Transverse colon (tissue), 4 donors: ENCODE measurements around the gene TMEM255B. TPM values are rescaled to one million over a fixed set of nuclear protein-coding genes. Genes with fewer than 3 reads are reported as not detected.
A peak's percentile ranks its signal among the peaks of the same experiment; 100 is the strongest.

Experiments used
- DNase-seq: peaks from one replicate; pipeline ENCODE4 v3.0.0-alpha.2; 2019
- H3K27ac ChIP-seq, 4 donors: fragments of 200-600 bp; sonication (generic); 2 replicates each; pipeline ENCODE4 v1.5.1; 2016 to 2018; ENCODE audit warnings: inconsistent platforms in 4 of 4
- H3K27me3 ChIP-seq: fragments of 200-600 bp; sonication (generic); 2 replicates; pipeline ENCODE4 v1.5.1; 2017; ENCODE audit warnings: inconsistent platforms
- H3K36me3 ChIP-seq, 4 donors: fragments of 200-600 bp; sonication (generic); 2 replicates each; pipeline ENCODE4 v1.5.1; 2017 to 2019; ENCODE audit warnings: inconsistent platforms in 4 of 4
- H3K4me1 ChIP-seq, 4 donors: fragments of 200-600 bp; sonication (generic); 2 replicates each; pipeline ENCODE4 v1.5.1; 2017 to 2020; ENCODE audit warnings: inconsistent platforms in 4 of 4
- H3K4me3 ChIP-seq, 4 donors: fragments of 200-600 bp; sonication (generic); 1 replicate in 1 of 4; 2 replicates in 3 of 4; pipeline versions ENCODE4 v1.5.1 to v1.6.1; 2017 to 2019; ENCODE audit warnings: inconsistent platforms in 4 of 4
- H3K9me3 ChIP-seq, 2 donors: fragments of 200-600 bp; sonication (generic); 2 replicates each; pipeline ENCODE4 v1.5.1; 2017 to 2019; ENCODE audit warnings: inconsistent platforms in 2 of 2
- EP300 ChIP-seq: sonication (generic); formaldehyde crosslinking; IDR thresholded peaks from one replicate; pipeline ENCODE4 v1.6.1; 2017; ENCODE audit warnings: antibody characterized with exemption, low read depth
- POLR2A ChIP-seq: fragments of 450-650 bp; IDR thresholded peaks from one replicate; pipeline ENCODE4 v1.6.1; 2016; ENCODE audit warnings: antibody characterized with exemption, mild to moderate bottlenecking, moderate library complexity
- POLR2AphosphoS5 ChIP-seq, 3 donors: sonication (generic); formaldehyde crosslinking; IDR thresholded peaks; one replicate each; pipeline ENCODE4 v1.6.1; 2016; ENCODE audit warnings: antibody characterized with exemption in 3 of 3
- WGBS, 2 donors: methylation state at CpG; one replicate each; pipeline ENCODE4 v1.1.5; 2018; ENCODE audit warnings: low coverage in 1 of 2; 5-methylcytosine and 5-hydroxymethylcytosine counted together
- in situ Hi-C, 4 donors: fragments of 200-750 bp; cut with MboI; loops; one replicate each; pipeline versions ENCODE4 v1.15.0 to v1.15.1; 2017; ENCODE audit warnings: low sequenced_read_pairs in 3 of 4, low pct_ligation_motif_present in 1 of 4, low pct_unique_long_range_greater_than_20kb in 1 of 4
- intact Hi-C: fragments of 100-400 bp; cut with DNase I; formaldehyde crosslinking; loops from one replicate; pipeline ENCODE4 v1.15.1; 2023; ENCODE audit warnings: low total_unique reads
- total RNA-seq, 4 donors: library from RNA; depleted of rRNA; stranded (reverse); fragments of >200 nt; gene quantifications; one replicate each; pipeline ENCODE4 v1.1.0, GENCODE V29; 2016
- TF ChIP-seq, protein P1 (sequence below), 5 experiments: fragments of 200-600 bp in 3 of 5; fragments of 450-650 bp in 2 of 5; sonication (generic) in 3 of 5; IDR thresholded peaks; 1 replicate in 2 of 5; 2 replicates in 3 of 5; pipeline ENCODE4 v1.5.1; 2016 to 2017; ENCODE audit warnings: antibody characterized with exemption in 5 of 5, inconsistent platforms in 3 of 5, mild to moderate bottlenecking in 2 of 5, moderate library complexity in 1 of 5

TMEM255B gene
- total RNA-seq, 4 donors from 2014 or later = 0.79 to 27.7 (median 9.4) TPM

DNA sequence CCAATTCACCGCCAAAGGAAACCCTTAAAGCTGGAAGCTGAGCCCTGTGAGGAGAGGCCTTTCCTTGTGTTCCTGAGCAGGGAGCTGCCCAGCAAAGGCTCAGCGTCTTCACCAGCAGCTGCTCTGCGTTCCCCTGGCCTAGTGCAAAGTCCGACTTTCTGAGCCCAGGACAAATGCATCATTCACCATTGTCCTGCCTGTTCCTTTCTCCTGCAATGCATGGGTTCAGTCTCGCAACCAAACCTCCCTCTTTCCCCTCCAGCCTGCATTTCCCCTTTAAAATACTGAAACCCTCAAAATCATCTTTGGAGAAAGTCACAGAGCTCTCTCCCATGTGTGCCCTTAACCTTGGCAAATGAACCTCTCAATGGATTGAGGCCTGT, 12.9 kb upstream of the TMEM255B start:
- Histone ChIP-seq H3K9me3 (no peaks in the 10 kb centered on the region), H3K27me3 (no peaks in the 10 kb centered on the region), H3K27ac (no peak overlapping the region), H3K4me3 (no peak overlapping the region), H3K4me1 (peaks cover 0 to 18% (median 12%) of the 10 kb centered on the region in 4 donors), H3K36me3 (no peaks in the 10 kb centered on the region)
- DNase-seq = peak; percentile 52
- intact Hi-C loops (no loop called here), in situ Hi-C loops (no loop called here)
- TF ChIP-seq POLR2A (no peak), POLR2AphosphoS5 (IDR thresholded peaks at IDR 0.05) (no peak), EP300 (no peak)
- TF ChIP-seq, protein P1, sequence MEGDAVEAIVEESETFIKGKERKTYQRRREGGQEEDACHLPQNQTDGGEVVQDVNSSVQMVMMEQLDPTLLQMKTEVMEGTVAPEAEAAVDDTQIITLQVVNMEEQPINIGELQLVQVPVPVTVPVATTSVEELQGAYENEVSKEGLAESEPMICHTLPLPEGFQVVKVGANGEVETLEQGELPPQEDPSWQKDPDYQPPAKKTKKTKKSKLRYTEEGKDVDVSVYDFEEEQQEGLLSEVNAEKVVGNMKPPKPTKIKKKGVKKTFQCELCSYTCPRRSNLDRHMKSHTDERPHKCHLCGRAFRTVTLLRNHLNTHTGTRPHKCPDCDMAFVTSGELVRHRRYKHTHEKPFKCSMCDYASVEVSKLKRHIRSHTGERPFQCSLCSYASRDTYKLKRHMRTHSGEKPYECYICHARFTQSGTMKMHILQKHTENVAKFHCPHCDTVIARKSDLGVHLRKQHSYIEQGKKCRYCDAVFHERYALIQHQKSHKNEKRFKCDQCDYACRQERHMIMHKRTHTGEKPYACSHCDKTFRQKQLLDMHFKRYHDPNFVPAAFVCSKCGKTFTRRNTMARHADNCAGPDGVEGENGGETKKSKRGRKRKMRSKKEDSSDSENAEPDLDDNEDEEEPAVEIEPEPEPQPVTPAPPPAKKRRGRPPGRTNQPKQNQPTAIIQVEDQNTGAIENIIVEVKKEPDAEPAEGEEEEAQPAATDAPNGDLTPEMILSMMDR (IDR thresholded peaks at IDR 0.05) = no peak
- WGBS, 2 donors = 17 to 52% methylated on average over 1 to 5 of the region's 5 CpGs

DNA sequence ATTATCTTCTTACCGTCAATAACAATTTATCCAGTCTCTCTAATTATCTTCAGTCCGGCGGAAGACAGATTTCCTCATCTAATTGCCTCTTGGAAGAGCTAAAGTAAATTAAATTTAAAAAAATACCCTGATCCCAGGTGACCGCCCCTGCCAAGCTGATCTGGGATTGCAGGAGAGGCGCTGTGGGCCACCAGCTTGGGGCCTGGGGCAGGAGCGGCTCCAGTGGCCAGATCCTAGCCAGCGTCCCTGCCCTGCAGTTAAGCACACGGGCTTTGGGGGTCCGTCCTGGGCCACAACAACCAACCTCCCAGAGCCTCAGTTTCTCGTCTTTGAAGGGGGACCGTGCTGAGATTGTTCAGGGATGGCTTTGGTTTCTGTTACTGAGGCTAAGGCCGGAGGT, 12.4 kb upstream of the TMEM255B start:
- no peaks in the 10 kb centered on the region for H3K36me3 ChIP-seq
- TF ChIP-seq POLR2AphosphoS5 (IDR thresholded peaks at IDR 0.05) = no peak
- no peak for TF ChIP-seq POLR2A
- TF ChIP-seq EP300 = no peak
- TF ChIP-seq, protein P1 (IDR thresholded peaks at IDR 0.05) = no peak
- peaks cover 0 to 18% (median 12%) of the 10 kb centered on the region in 4 donors for H3K4me1 ChIP-seq
- DNase-seq = no peak
- in situ Hi-C loops = no loop called here
- H3K9me3 ChIP-seq = no peaks in the 10 kb centered on the region
- 70 to 89% methylated on average over 2 to 12 of the region's 12 CpGs for WGBS, 2 donors
- H3K4me3 ChIP-seq = no peak overlapping the region
- intact Hi-C loops = no loop called here
- H3K27me3 ChIP-seq = no peaks in the 10 kb centered on the region
- no peak overlapping the region for H3K27ac ChIP-seq

DNA sequence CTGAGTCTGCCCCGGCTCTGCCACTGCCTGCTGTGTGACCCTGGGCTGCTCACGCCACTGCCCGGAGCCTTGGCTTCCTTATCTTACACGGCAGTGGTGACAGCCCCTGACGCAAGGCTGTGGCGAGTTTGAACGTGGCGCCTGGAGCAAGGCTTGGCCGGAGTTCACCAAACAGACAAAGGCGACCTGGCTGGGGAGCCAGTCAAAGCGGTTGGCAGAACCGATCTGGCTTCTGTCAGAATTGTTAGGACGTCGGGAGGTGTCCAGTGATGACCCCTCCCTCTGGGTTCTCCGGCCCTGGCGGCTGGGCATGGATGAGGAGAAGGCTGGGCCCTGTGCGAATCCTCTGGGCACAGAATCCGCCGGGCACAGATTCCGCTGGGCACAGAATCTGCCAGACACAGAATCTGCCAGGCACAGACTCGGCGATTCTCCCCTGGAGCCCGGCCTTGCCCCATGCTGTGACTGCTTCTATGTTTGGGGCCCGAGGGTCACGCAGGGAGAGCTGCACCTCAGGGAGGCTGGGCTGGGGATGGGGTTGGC, 11.7 kb upstream of the TMEM255B start:
- H3K4me1 ChIP-seq = peaks cover 0 to 11% (median 6%) of the 10 kb centered on the region in 4 donors
- H3K9me3 ChIP-seq = no peaks in the 10 kb centered on the region
- whole genome bisulfite sequencing, 2 donors = 88% methylated on average over 25 of the region's 25 CpGs; no CpG with 5 or more reads in 1 of the 2 donors
- no peak for DNase-seq
- in situ Hi-C loops (no loop called here), intact Hi-C loops (no loop called here)
- TF ChIP-seq EP300 = no peak
- no peak for TF ChIP-seq POLR2A
- no peak for TF ChIP-seq POLR2AphosphoS5 (IDR thresholded peaks at IDR 0.05)
- TF ChIP-seq, protein P1 (IDR thresholded peaks at IDR 0.05) = no peak
- H3K4me3 ChIP-seq = no peak overlapping the region
- H3K27me3 ChIP-seq = no peaks in the 10 kb centered on the region
- no peak overlapping the region for H3K27ac ChIP-seq
- H3K36me3 ChIP-seq = no peaks in the 10 kb centered on the region

DNA sequence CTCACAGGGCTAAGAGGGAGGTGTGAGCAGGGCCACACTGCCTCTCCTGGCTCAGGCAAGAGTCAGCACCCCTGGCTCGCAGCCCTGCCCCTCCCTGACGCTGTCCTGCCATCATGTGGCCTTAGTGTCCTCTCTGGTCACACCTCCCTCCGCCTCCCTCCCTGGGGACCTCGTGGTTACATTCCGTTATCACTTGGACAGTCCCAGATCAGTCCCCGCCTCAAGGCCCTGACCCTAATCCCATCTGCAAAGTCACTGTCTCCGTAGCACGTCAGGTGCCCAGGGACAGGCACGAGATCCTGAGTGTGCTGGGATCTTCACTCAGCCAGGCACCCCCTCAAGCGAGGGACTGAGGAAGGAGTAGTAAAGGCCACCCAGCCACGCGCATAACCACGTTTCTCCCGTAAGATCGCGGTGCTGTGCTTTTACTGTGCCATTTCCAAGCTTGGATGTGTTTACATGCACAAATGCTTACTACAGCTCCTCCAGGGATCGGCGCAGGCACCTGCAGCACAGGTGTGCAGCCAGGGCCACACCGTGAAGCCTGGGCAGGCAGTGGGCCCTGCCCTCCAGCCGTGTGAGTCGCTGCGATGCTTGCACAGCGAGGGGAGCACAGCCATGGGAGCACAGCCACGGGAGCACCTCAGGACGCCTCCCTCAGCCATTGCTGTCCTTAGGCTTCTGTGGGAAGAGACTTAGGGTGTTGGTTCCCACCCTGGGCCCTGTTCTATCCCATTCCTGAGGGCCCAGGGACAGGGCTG, 10.7 kb upstream of the TMEM255B start:
- TF ChIP-seq POLR2A = no peak
- TF ChIP-seq POLR2AphosphoS5 (IDR thresholded peaks at IDR 0.05) = no peak
- no peak for TF ChIP-seq EP300
- TF ChIP-seq, protein P1 (IDR thresholded peaks at IDR 0.05) = no peak
- intact Hi-C loops (no loop called here), in situ Hi-C loops (no loop called here)
- H3K36me3 ChIP-seq = no peaks in the 10 kb centered on the region
- peaks cover 0 to 8% (median 0%) of the 10 kb centered on the region in 4 donors for H3K4me1 ChIP-seq
- no peak overlapping the region for H3K4me3 ChIP-seq
- DNase-seq = no peak
- no peaks in the 10 kb centered on the region for H3K9me3 ChIP-seq
- WGBS, 2 donors = 87 to 88% methylated on average over 10 to 25 of the region's 25 CpGs
- H3K27me3 ChIP-seq = no peaks in the 10 kb centered on the region
- H3K27ac ChIP-seq = no peak overlapping the region
